Endothelial cell of umbilical vein (primary cell): ENCODE results near the gene ZSCAN1.

ENCODE experiments used
- POLR2A ChIP-seq: IDR thresholded peaks from 2 replicates; pipeline ENCODE4 v1.6.1; 2012; ENCODE audit warnings: low read depth, mild to moderate bottlenecking, control low read depth, low read length
- POLR2AphosphoS5 ChIP-seq: IDR thresholded peaks from 2 replicates; pipeline ENCODE4 v1.6.1; 2012; ENCODE audit warnings: low read depth, mild to moderate bottlenecking, control low read depth, low read length, moderate library complexity; ENCODE audit not compliant: insufficient read depth
- TF ChIP-seq, protein P1 (sequence below), 2 donors: IDR thresholded peaks; 1 replicate in 1 of 2; 2 replicates in 1 of 2; pipeline ENCODE4 v1.5.1; 2011; ENCODE audit warnings: low read length in 2 of 2, mild to moderate bottlenecking in 2 of 2, moderate library complexity in 2 of 2, control low read depth in 1 of 2, inconsistent platforms in 1 of 2, low read depth in 1 of 2; ENCODE audit not compliant: insufficient read depth in 1 of 2; ENCODE audit errors: extremely low read depth in 1 of 2
- TF ChIP-seq, protein P2 (sequence below): IDR thresholded peaks from 2 replicates; pipeline ENCODE4 v1.6.1; 2011; ENCODE audit not compliant: insufficient read depth, insufficient read length

DNA sequence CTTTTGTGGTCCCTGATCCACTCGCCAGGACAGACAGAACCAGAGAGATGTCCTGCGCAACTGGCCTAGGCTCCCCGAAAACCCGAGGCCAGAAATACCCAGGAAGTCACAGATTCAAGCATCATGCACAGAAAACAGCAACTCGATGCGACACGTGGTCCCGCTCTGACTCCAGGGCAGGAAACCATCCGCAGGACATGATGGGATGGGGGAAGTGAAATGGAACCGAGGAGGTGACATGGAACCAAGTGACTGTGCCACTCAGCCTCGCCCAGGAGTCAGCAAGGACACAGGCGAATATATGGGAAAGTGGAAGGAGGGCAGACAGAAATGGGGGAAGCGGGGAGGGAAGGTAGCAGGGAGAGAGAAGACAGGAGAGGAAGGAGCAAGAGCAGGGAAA lies 63.1 kb downstream of the ZSCAN1 start:
- TF ChIP-seq POLR2A = no peak
- no peak for TF ChIP-seq POLR2AphosphoS5
- TF ChIP-seq, protein P1, sequence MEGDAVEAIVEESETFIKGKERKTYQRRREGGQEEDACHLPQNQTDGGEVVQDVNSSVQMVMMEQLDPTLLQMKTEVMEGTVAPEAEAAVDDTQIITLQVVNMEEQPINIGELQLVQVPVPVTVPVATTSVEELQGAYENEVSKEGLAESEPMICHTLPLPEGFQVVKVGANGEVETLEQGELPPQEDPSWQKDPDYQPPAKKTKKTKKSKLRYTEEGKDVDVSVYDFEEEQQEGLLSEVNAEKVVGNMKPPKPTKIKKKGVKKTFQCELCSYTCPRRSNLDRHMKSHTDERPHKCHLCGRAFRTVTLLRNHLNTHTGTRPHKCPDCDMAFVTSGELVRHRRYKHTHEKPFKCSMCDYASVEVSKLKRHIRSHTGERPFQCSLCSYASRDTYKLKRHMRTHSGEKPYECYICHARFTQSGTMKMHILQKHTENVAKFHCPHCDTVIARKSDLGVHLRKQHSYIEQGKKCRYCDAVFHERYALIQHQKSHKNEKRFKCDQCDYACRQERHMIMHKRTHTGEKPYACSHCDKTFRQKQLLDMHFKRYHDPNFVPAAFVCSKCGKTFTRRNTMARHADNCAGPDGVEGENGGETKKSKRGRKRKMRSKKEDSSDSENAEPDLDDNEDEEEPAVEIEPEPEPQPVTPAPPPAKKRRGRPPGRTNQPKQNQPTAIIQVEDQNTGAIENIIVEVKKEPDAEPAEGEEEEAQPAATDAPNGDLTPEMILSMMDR (IDR thresholded peaks at IDR 0.05; ENCODE audit: extremely low read depth in 1 of 2, insufficient read depth in 1 of 2, low read depth in 1 of 2, low read length in 2 of 2) = no peak
- TF ChIP-seq, protein P2, sequence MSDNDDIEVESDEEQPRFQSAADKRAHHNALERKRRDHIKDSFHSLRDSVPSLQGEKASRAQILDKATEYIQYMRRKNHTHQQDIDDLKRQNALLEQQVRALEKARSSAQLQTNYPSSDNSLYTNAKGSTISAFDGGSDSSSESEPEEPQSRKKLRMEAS = no peak
